HCT116 (cell line): ENCODE measurements around the gene ANKRD37. TPM values are rescaled to one million over a fixed set of nuclear protein-coding genes. Genes with fewer than 3 reads are reported as not detected.

Experiments used
- ATAC-seq: fragments of 200-7000 bp; cut with Tn5 transposase; 2 replicates; pipeline ENCODE4 v1.9.1; 2020; ENCODE audit warnings: mild to moderate bottlenecking, moderate library complexity
- BruUV-seq: library from RNA; stranded (reverse); fragments of 400-500 nt; replicated peaks from 2 replicates; lab custom pipeline; 2021; lab: Mats Ljungman, UMichigan
- CTCF ChIA-PET: fragments of 300-600 bp; sonication (Branson Sonifier 250); formaldehyde crosslinking; loops from one replicate; lab custom pipeline; 2021; ENCODE audit warnings: antibody characterized with exemption; lab: Charles Lee
- POLR2A ChIA-PET: fragments of 300-600, 350-600 bp; sonication (Branson Sonifier 250); formaldehyde crosslinking; loops from one replicate; lab custom pipeline; 2021; ENCODE audit warnings: antibody characterized with exemption; lab: Charles Lee
- RAD21 ChIA-PET, 2 experiments: fragments of 300-600 bp; sonication (Branson Sonifier 250); formaldehyde crosslinking; loops; one replicate each; lab custom pipeline; 2023; ENCODE audit warnings: low total read pairs in 2 of 2; ENCODE audit not compliant: uncharacterized antibody in 2 of 2, unreplicated experiment in 2 of 2, low non-redundant PET in 1 of 2; lab: Charles Lee
- DNase-seq: peaks from one replicate; pipeline ENCODE4 v3.0.0-alpha.2; 2010; ENCODE audit warnings: low read depth, low spot score
- H2AFZ ChIP-seq: fragments of 200-600 bp; shearing (Covaris generic), sonication (generic); 2 replicates; pipeline ENCODE4 v1.6.1; 2017; ENCODE audit warnings: low read depth, mixed run types, mixed read lengths, antibody characterized with exemption, low read length; ENCODE audit not compliant: poor library complexity, severe bottlenecking
- H3K27ac ChIP-seq: 2 replicates; pipeline ENCODE4 v1.5.1; 2012; ENCODE audit warnings: low read depth, low read length
- H3K27me3 ChIP-seq: fragments of 200-600 bp; sonication (generic); 2 replicates; pipeline ENCODE4 v1.6.1; 2016; ENCODE audit warnings: mixed run types, low read length, mixed read lengths; ENCODE audit not compliant: insufficient read depth
- H3K36me3 ChIP-seq, 2 experiments: fragments of 200-500 bp in 1 of 2; fragments of 200-600 bp in 1 of 2; sonication (Bioruptor generic) in 1 of 2; sonication (generic) in 1 of 2; 2 replicates each; pipeline versions ENCODE4 v1.5.1 to v1.6.1; 2014 to 2016; ENCODE audit warnings: low read length in 2 of 2, inconsistent platforms in 1 of 2, mixed read lengths in 1 of 2, mixed run types in 1 of 2; ENCODE audit not compliant: insufficient read depth in 2 of 2, control insufficient read depth in 1 of 2
- H3K4me1 ChIP-seq, 2 experiments: fragments of 200-600 bp in 1 of 2; sonication (generic) in 1 of 2; 2 replicates each; pipeline versions ENCODE4 v1.5.1 to v1.6.1; 2012 to 2017; ENCODE audit warnings: low read length in 2 of 2, inconsistent platforms in 1 of 2, mild to moderate bottlenecking in 1 of 2, mixed read lengths in 1 of 2, mixed run types in 1 of 2, moderate library complexity in 1 of 2; ENCODE audit not compliant: insufficient read depth in 2 of 2, control insufficient read depth in 1 of 2
- H3K4me2 ChIP-seq: fragments of 200-600 bp; sonication (generic); 2 replicates; pipeline ENCODE4 v1.6.1; 2017; ENCODE audit warnings: mixed run types, low read length, mixed read lengths
- H3K4me3 ChIP-seq, 2 experiments: fragments of 200-600 bp in 1 of 2; sonication (generic) in 1 of 2; replicated peaks in 1 of 2; 2 replicates each; pipeline ENCODE4 v1.5.1; 2011 to 2016; ENCODE audit warnings: low read length in 2 of 2, control low read depth in 1 of 2, low read depth in 1 of 2, mild to moderate bottlenecking in 1 of 2, mixed read lengths in 1 of 2, mixed run types in 1 of 2
- H3K79me2 ChIP-seq: fragments of 200-600 bp; sonication (generic); 2 replicates; pipeline ENCODE4 v1.6.1; 2017; ENCODE audit warnings: mild to moderate bottlenecking, mixed run types, low read length, moderate library complexity, mixed read lengths; ENCODE audit not compliant: insufficient read depth
- H3K9ac ChIP-seq: fragments of 200-600 bp; sonication (generic); 2 replicates; pipeline ENCODE4 v1.6.1; 2016; ENCODE audit warnings: low read length, mixed read lengths
- H3K9me2 ChIP-seq: fragments of 200-600 bp; sonication (generic), shearing (Covaris generic); 2 replicates; pipeline ENCODE4 v1.6.1; 2017; ENCODE audit warnings: mixed run types, mild to moderate bottlenecking, moderate library complexity; ENCODE audit not compliant: insufficient read depth
- H3K9me3 ChIP-seq, 2 experiments: fragments of 200-500 bp in 1 of 2; fragments of 200-600 bp in 1 of 2; sonication (Bioruptor generic) in 1 of 2; sonication (generic) in 1 of 2; 2 replicates each; pipeline ENCODE4 v1.6.1; 2014 to 2017; ENCODE audit warnings: low read length in 2 of 2, mixed read lengths in 2 of 2, inconsistent platforms in 1 of 2, low read depth in 1 of 2, mild to moderate bottlenecking in 1 of 2, mixed run types in 1 of 2, moderate library complexity in 1 of 2; ENCODE audit not compliant: control insufficient read depth in 1 of 2, insufficient read depth in 1 of 2
- H4K20me1 ChIP-seq: fragments of 200-600 bp; sonication (generic), shearing (Covaris generic); 2 replicates; pipeline ENCODE4 v1.6.1; 2017; ENCODE audit warnings: mixed run types, mild to moderate bottlenecking, moderate library complexity; ENCODE audit not compliant: insufficient read depth
- CBX3 ChIP-seq: IDR thresholded peaks from 2 replicates; pipeline ENCODE4 v1.6.1; 2012; ENCODE audit warnings: low read depth
- CEBPB ChIP-seq: IDR thresholded peaks from 2 replicates; pipeline ENCODE4 v1.6.1; 2012; ENCODE audit warnings: low read depth
- EGR1 ChIP-seq: IDR thresholded peaks from 2 replicates; pipeline ENCODE4 v1.6.1; 2012; ENCODE audit warnings: low read depth
- ELF1 ChIP-seq: IDR thresholded peaks from 2 replicates; pipeline ENCODE4 v1.6.1; 2012; ENCODE audit warnings: low read depth, borderline replicate concordance
- EZH2 ChIP-seq: fragments of 200-600 bp; sonication (generic); IDR thresholded peaks from 2 replicates; pipeline ENCODE4 v1.6.1; 2017; ENCODE audit warnings: antibody characterized with exemption, mixed run types
- EZH2phosphoT487 ChIP-seq: fragments of 200-600 bp; IDR thresholded peaks from 2 replicates; pipeline ENCODE4 v1.6.1; 2018; ENCODE audit warnings: antibody characterized with exemption, borderline replicate concordance
- FOSL1 ChIP-seq: IDR thresholded peaks from 2 replicates; pipeline ENCODE4 v1.6.1; 2012; ENCODE audit warnings: low read depth
- JUND ChIP-seq: IDR thresholded peaks from 2 replicates; pipeline ENCODE4 v1.6.1; 2012
- POLR2A ChIP-seq: IDR thresholded peaks from 2 replicates; pipeline ENCODE4 v1.7.0; 2011; ENCODE audit warnings: borderline replicate concordance; ENCODE audit not compliant: insufficient read depth, insufficient read length; ENCODE audit errors: extremely low read depth
- RAD21 ChIP-seq: IDR thresholded peaks from 2 replicates; pipeline ENCODE4 v1.6.1; 2012; ENCODE audit warnings: low read depth, mild to moderate bottlenecking
- SIN3A ChIP-seq: IDR thresholded peaks from 2 replicates; pipeline ENCODE4 v1.6.1; 2012; ENCODE audit warnings: low read depth
- SP1 ChIP-seq: IDR thresholded peaks from 2 replicates; pipeline ENCODE4 v1.6.1; 2012; ENCODE audit warnings: low read depth
- SRF ChIP-seq: IDR thresholded peaks from 2 replicates; pipeline ENCODE4 v1.6.1; 2012; ENCODE audit warnings: low read depth
- YY1 ChIP-seq: IDR thresholded peaks from 2 replicates; pipeline ENCODE4 v1.6.1; 2011; ENCODE audit warnings: low read length, low read depth, moderate library complexity, mild to moderate bottlenecking; ENCODE audit not compliant: insufficient replicate concordance; ENCODE audit errors: extremely low read depth
- ZFX ChIP-seq: fragments of 450-650 bp; IDR thresholded peaks from 2 replicates; pipeline ENCODE4 v1.6.1; 2017
- intact Hi-C: fragments of 100-400 bp; cut with micrococcal nuclease; formaldehyde crosslinking; loops from 2 replicates; pipeline ENCODE4 v1.10.0; 2022
- total RNA-seq: library from RNA; stranded (reverse); gene quantifications from one replicate; pipeline ENCODE4 v1.2.1, GENCODE V29; 2021; ENCODE audit not compliant: unreplicated experiment
- TF ChIP-seq, protein P1 (sequence below): IDR thresholded peaks from 2 replicates; pipeline ENCODE4 v1.6.1; 2012
- TF ChIP-seq, protein P2 (sequence below): IDR thresholded peaks from 2 replicates; pipeline ENCODE4 v1.6.1; 2012
- TF ChIP-seq, protein P3 (sequence below), 3 experiments: fragments of 200-600 bp in 1 of 3; sonication (generic) in 1 of 3; IDR thresholded peaks in 2 of 3; conservative IDR thresholded peaks in 1 of 3; 2 replicates each; pipeline ENCODE4 v1.5.1; 2012 to 2017; ENCODE audit warnings: low read depth in 2 of 3, low read length in 2 of 3, antibody characterized with exemption in 1 of 3, borderline replicate concordance in 1 of 3, control low read depth in 1 of 3, mild to moderate bottlenecking in 1 of 3, mixed read lengths in 1 of 3, mixed run types in 1 of 3, moderate library complexity in 1 of 3; ENCODE audit not compliant: insufficient read depth in 1 of 3
- TF ChIP-seq, protein P4 (sequence below): IDR thresholded peaks from 2 replicates; pipeline ENCODE4 v1.6.1; 2011; ENCODE audit warnings: mild to moderate bottlenecking, low read length, moderate library complexity; ENCODE audit not compliant: insufficient replicate concordance; ENCODE audit errors: extremely low read depth

Gene ANKRD37
- total RNA-seq, 1 experiment from 2014 or later: 29.9 TPM

DNA sequence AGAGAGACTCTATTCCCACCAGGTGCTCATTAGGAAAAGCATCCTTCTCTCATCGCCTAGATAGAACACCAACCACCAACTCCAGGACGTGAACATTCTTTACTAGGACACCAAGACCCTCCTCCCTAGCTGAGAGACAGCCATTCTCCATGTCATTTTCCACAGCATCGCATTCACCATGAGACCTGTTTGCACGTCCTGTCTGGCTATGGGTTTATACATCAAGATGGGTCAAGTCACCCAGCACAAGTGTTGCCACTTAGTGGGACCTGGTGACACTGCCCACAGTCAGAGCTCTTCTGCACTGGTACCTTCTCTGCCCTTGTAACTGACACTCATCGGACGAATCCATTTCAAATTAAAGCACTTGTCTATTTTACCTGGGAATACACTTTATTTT lies 18.4 kb upstream of the ANKRD37 start:
- H3K27me3 ChIP-seq: no peaks in the 10 kb centered on the region
- ChIA-PET CTCF (no interaction called here), POLR2A (no interaction called here), RAD21 (no interaction called here)
- TF ChIP-seq RAD21: no peak
- no peak for TF ChIP-seq CEBPB
- no peak for TF ChIP-seq CBX3
- no peak for TF ChIP-seq SRF
- TF ChIP-seq, protein P1, sequence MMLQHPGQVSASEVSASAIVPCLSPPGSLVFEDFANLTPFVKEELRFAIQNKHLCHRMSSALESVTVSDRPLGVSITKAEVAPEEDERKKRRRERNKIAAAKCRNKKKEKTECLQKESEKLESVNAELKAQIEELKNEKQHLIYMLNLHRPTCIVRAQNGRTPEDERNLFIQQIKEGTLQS: no peak
- no peak for TF ChIP-seq FOSL1
- TF ChIP-seq EZH2: no peak
- TF ChIP-seq, protein P2, sequence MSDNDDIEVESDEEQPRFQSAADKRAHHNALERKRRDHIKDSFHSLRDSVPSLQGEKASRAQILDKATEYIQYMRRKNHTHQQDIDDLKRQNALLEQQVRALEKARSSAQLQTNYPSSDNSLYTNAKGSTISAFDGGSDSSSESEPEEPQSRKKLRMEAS: no peak
- no peak for TF ChIP-seq EGR1
- TF ChIP-seq, protein P3, sequence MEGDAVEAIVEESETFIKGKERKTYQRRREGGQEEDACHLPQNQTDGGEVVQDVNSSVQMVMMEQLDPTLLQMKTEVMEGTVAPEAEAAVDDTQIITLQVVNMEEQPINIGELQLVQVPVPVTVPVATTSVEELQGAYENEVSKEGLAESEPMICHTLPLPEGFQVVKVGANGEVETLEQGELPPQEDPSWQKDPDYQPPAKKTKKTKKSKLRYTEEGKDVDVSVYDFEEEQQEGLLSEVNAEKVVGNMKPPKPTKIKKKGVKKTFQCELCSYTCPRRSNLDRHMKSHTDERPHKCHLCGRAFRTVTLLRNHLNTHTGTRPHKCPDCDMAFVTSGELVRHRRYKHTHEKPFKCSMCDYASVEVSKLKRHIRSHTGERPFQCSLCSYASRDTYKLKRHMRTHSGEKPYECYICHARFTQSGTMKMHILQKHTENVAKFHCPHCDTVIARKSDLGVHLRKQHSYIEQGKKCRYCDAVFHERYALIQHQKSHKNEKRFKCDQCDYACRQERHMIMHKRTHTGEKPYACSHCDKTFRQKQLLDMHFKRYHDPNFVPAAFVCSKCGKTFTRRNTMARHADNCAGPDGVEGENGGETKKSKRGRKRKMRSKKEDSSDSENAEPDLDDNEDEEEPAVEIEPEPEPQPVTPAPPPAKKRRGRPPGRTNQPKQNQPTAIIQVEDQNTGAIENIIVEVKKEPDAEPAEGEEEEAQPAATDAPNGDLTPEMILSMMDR (IDR thresholded peaks at IDR 0.05 in 2 of 3, conservative IDR thresholded peaks at IDR 0.05 in 1 of 3; ENCODE audit: borderline replicate concordance in 1 of 3, insufficient read depth in 1 of 3, low read depth in 2 of 3, low read length in 2 of 3): no peak
- TF ChIP-seq ELF1: no peak
- no peak for TF ChIP-seq JUND
- TF ChIP-seq EZH2phosphoT487: no peak
- TF ChIP-seq YY1: no peak
- no peak for TF ChIP-seq SP1
- no peak for TF ChIP-seq POLR2A
- TF ChIP-seq ZFX: no peak
- TF ChIP-seq SIN3A: no peak
- TF ChIP-seq, protein P4, sequence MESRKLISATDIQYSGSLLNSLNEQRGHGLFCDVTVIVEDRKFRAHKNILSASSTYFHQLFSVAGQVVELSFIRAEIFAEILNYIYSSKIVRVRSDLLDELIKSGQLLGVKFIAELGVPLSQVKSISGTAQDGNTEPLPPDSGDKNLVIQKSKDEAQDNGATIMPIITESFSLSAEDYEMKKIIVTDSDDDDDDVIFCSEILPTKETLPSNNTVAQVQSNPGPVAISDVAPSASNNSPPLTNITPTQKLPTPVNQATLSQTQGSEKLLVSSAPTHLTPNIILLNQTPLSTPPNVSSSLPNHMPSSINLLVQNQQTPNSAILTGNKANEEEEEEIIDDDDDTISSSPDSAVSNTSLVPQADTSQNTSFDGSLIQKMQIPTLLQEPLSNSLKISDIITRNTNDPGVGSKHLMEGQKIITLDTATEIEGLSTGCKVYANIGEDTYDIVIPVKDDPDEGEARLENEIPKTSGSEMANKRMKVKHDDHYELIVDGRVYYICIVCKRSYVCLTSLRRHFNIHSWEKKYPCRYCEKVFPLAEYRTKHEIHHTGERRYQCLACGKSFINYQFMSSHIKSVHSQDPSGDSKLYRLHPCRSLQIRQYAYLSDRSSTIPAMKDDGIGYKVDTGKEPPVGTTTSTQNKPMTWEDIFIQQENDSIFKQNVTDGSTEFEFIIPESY: no peak
- H3K4me3 ChIP-seq: no peak overlapping the region
- ATAC-seq: no peak
- H3K36me3 ChIP-seq: no peaks in the 10 kb centered on the region
- no peak overlapping the region for H3K9ac ChIP-seq
- H3K79me2 ChIP-seq: no peaks in the 10 kb centered on the region
- no peaks in the 10 kb centered on the region for H3K9me3 ChIP-seq
- H2AFZ ChIP-seq: no peak overlapping the region
- no peak overlapping the region for H3K27ac ChIP-seq
- no peaks in the 10 kb centered on the region for H4K20me1 ChIP-seq
- BruUV-seq: no TSS peak
- no peak for DNase-seq
- H3K4me1 ChIP-seq: peaks cover under 1 to 2% of the 10 kb centered on the region in 2 experiments; a peak in 1 of 4 replicates
- no peak overlapping the region for H3K4me2 ChIP-seq
- H3K9me2 ChIP-seq: no peaks in the 10 kb centered on the region
- intact Hi-C loops: no loop called here
